Measurements from ENCODE around the gene TMEM39A.

The TMEM39A gene

GRCh38 chr3:119492128-119492527, 28.7 kb upstream of the TMEM39A start:
- no peak for DNase-seq (ENCODE audit: low spot score)
- Histone ChIP-seq H3K4me3 (ENCODE audit: low read length in 2 of 2) (no peak overlapping the region), H3K27ac (replicated peaks; ENCODE audit: low read length) (no peak overlapping the region), H2AK5ac (ENCODE audit: low read depth, low read length) (no peak overlapping the region), H3K79me1 (ENCODE audit: low read depth, low read length) (no peaks in the 10 kb centered on the region), H3K18ac (ENCODE audit: low read length) (no peak overlapping the region), H3K4me2 (ENCODE audit: insufficient read depth, low read length, poor library complexity, severe bottlenecking) (no peak overlapping the region), H2BK15ac (ENCODE audit: low read length) (no peak overlapping the region), H3K9me3 (replicated peaks in 1 of 2; ENCODE audit: control insufficient read depth in 2 of 2, insufficient read depth in 1 of 2, low read depth in 1 of 2, low read length in 2 of 2) (no peaks in the 10 kb centered on the region), H3K9ac (ENCODE audit: low read depth, low read length, poor library complexity) (no peak overlapping the region), H2AFZ (ENCODE audit: low read length) (no peak overlapping the region), H3K36me3 (replicated peaks in 1 of 2; ENCODE audit: control insufficient read depth in 2 of 2, insufficient read depth in 2 of 2, low read length in 2 of 2) (peaks cover 3 to 47% of the 10 kb centered on the region in 2 donors), H2BK12ac (ENCODE audit: low read length) (no peak overlapping the region), H3K23ac (ENCODE audit: low read depth, low read length, poor library complexity) (no peak overlapping the region), H2BK5ac (ENCODE audit: low read length) (no peak overlapping the region), H3K4ac (ENCODE audit: low read length) (no peak overlapping the region), H3K27me3 (ENCODE audit: control insufficient read depth in 3 of 3, insufficient read depth in 3 of 3, low read depth in 1 of 3, low read length in 3 of 3) (no peaks in the 10 kb centered on the region), H4K91ac (ENCODE audit: low read depth, low read length, poor library complexity) (no peak overlapping the region), H3K14ac (ENCODE audit: low read length) (no peak overlapping the region), H2BK120ac (ENCODE audit: low read depth, low read length) (no peak overlapping the region), H3K4me1 (ENCODE audit: control insufficient read depth in 2 of 2, insufficient read depth in 1 of 2, low read depth in 1 of 2, low read length in 2 of 2) (no peaks in the 10 kb centered on the region), H4K8ac (ENCODE audit: low read depth, low read length) (no peak overlapping the region)
- WGBS, 2 donors (ENCODE audit: extremely low coverage in 2 of 2, insufficient read length in 2 of 2, insufficient replicate concordance in 1 of 2), result no CpG with 5 or more reads among the region's 2 CpGs

- H2BK12ac ChIP-seq (ENCODE audit: low read length), result no peak overlapping the region
- H3K36me3 ChIP-seq (replicated peaks in 1 of 2; ENCODE audit: control insufficient read depth in 2 of 2, insufficient read depth in 2 of 2, low read length in 2 of 2), result peaks cover 15 to 67% of the 10 kb centered on the region in 2 donors
- H3K4me2 ChIP-seq (ENCODE audit: insufficient read depth, low read length, poor library complexity, severe bottlenecking), result no peak overlapping the region
- no peaks in the 10 kb centered on the region for H3K4me1 ChIP-seq (ENCODE audit: control insufficient read depth in 2 of 2, insufficient read depth in 1 of 2, low read depth in 1 of 2, low read length in 2 of 2)
- no CpG with 5 or more reads among the region's 2 CpGs for WGBS, 2 donors (ENCODE audit: extremely low coverage in 2 of 2, insufficient read length in 2 of 2, insufficient replicate concordance in 1 of 2)
- H2BK120ac ChIP-seq (ENCODE audit: low read depth, low read length), result no peak overlapping the region
- H3K79me1 ChIP-seq (ENCODE audit: low read depth, low read length), result no peaks in the 10 kb centered on the region
- no peak overlapping the region for H3K4ac ChIP-seq (ENCODE audit: low read length)
- H4K8ac ChIP-seq (ENCODE audit: low read depth, low read length), result no peak overlapping the region
- no peak overlapping the region for H3K18ac ChIP-seq (ENCODE audit: low read length)
- H3K4me3 ChIP-seq (ENCODE audit: low read length in 2 of 2), result no peak overlapping the region
- H2AK5ac ChIP-seq (ENCODE audit: low read depth, low read length), result no peak overlapping the region
- H4K91ac ChIP-seq (ENCODE audit: low read depth, low read length, poor library complexity), result no peak overlapping the region
- no peak overlapping the region for H2BK15ac ChIP-seq (ENCODE audit: low read length)
- no peaks in the 10 kb centered on the region for H3K9me3 ChIP-seq (replicated peaks in 1 of 2; ENCODE audit: control insufficient read depth in 2 of 2, insufficient read depth in 1 of 2, low read depth in 1 of 2, low read length in 2 of 2)
- H3K14ac ChIP-seq (ENCODE audit: low read length), result no peak overlapping the region
- H3K9ac ChIP-seq (ENCODE audit: low read depth, low read length, poor library complexity), result no peak overlapping the region
- no peaks in the 10 kb centered on the region for H3K27me3 ChIP-seq (ENCODE audit: control insufficient read depth in 3 of 3, insufficient read depth in 3 of 3, low read depth in 1 of 3, low read length in 3 of 3)
- no peak overlapping the region for H3K27ac ChIP-seq (replicated peaks; ENCODE audit: low read length)
- H2BK5ac ChIP-seq (ENCODE audit: low read length), result no peak overlapping the region
- no peak for DNase-seq (ENCODE audit: low spot score)
- no peak overlapping the region for H3K23ac ChIP-seq (ENCODE audit: low read depth, low read length, poor library complexity)
- H2AFZ ChIP-seq (ENCODE audit: low read length), result no peak overlapping the region
Measured at GRCh38 chr3:119490153-119490552, 26.7 kb upstream of the TMEM39A start.

- H3K14ac ChIP-seq (ENCODE audit: low read length), result no peak overlapping the region
- H3K23ac ChIP-seq (ENCODE audit: low read depth, low read length, poor library complexity), result no peak overlapping the region
- no peak for DNase-seq (ENCODE audit: low spot score)
- no peaks in the 10 kb centered on the region for H3K9me3 ChIP-seq (replicated peaks in 1 of 2; ENCODE audit: control insufficient read depth in 2 of 2, insufficient read depth in 1 of 2, low read depth in 1 of 2, low read length in 2 of 2)
- H2BK120ac ChIP-seq (ENCODE audit: low read depth, low read length), result no peak overlapping the region
- no peak overlapping the region for H3K9ac ChIP-seq (ENCODE audit: low read depth, low read length, poor library complexity)
- H3K4me3 ChIP-seq (ENCODE audit: low read length in 2 of 2), result no peak overlapping the region
- H3K4ac ChIP-seq (ENCODE audit: low read length), result no peak overlapping the region
- H2AFZ ChIP-seq (ENCODE audit: low read length), result no peak overlapping the region
- no peak overlapping the region for H4K8ac ChIP-seq (ENCODE audit: low read depth, low read length)
- no peak overlapping the region for H3K4me2 ChIP-seq (ENCODE audit: insufficient read depth, low read length, poor library complexity, severe bottlenecking)
- no peaks in the 10 kb centered on the region for H3K4me1 ChIP-seq (ENCODE audit: control insufficient read depth in 2 of 2, insufficient read depth in 1 of 2, low read depth in 1 of 2, low read length in 2 of 2)
- no peak overlapping the region for H3K27ac ChIP-seq (replicated peaks; ENCODE audit: low read length)
- no peak overlapping the region for H2BK15ac ChIP-seq (ENCODE audit: low read length)
- H3K18ac ChIP-seq (ENCODE audit: low read length), result no peak overlapping the region
- no peaks in the 10 kb centered on the region for H3K27me3 ChIP-seq (ENCODE audit: control insufficient read depth in 3 of 3, insufficient read depth in 3 of 3, low read depth in 1 of 3, low read length in 3 of 3)
- peaks cover 15 to 53% of the 10 kb centered on the region in 2 donors for H3K36me3 ChIP-seq (replicated peaks in 1 of 2; ENCODE audit: control insufficient read depth in 2 of 2, insufficient read depth in 2 of 2, low read length in 2 of 2)
- H2BK12ac ChIP-seq (ENCODE audit: low read length), result no peak overlapping the region
- no peak overlapping the region for H2BK5ac ChIP-seq (ENCODE audit: low read length)
- H2AK5ac ChIP-seq (ENCODE audit: low read depth, low read length), result no peak overlapping the region
- no CpG with 5 or more reads among the region's 2 CpGs for WGBS, 2 donors (ENCODE audit: extremely low coverage in 2 of 2, insufficient read length in 2 of 2, insufficient replicate concordance in 1 of 2)
- no peak overlapping the region for H4K91ac ChIP-seq (ENCODE audit: low read depth, low read length, poor library complexity)
- H3K79me1 ChIP-seq (ENCODE audit: low read depth, low read length), result no peaks in the 10 kb centered on the region
Measured at GRCh38 chr3:119485563-119485962, 22.1 kb upstream of the TMEM39A start.

DNA sequence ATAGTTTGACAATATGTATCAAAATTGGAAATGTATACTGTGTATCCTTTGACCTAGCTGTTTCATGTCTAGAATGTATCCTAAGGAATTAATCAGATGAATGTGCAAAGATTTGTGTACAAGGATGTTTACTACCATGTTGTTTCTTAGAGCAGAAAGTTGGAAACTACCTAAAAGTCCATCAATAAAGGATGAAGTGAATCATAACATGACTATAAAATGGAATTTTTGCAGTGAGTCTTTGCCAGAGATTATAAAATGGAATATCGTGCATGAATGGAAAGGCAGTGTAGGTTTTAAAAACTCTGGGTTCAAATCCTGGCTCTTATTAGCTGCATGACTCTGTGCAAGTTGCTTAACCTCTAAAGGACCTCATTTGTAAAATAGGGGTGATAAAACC, 19.7 kb upstream of the TMEM39A start:
- Histone ChIP-seq H2BK15ac (ENCODE audit: low read length) (no peak overlapping the region), H3K4me3 (ENCODE audit: low read length in 2 of 2) (no peak overlapping the region), H3K9me3 (replicated peaks in 1 of 2; ENCODE audit: control insufficient read depth in 2 of 2, insufficient read depth in 1 of 2, low read depth in 1 of 2, low read length in 2 of 2) (no peaks in the 10 kb centered on the region), H3K36me3 (replicated peaks in 1 of 2; ENCODE audit: control insufficient read depth in 2 of 2, insufficient read depth in 2 of 2, low read length in 2 of 2) (peaks cover 15 to 48% of the 10 kb centered on the region in 2 donors), H3K23ac (ENCODE audit: low read depth, low read length, poor library complexity) (no peak overlapping the region), H3K27me3 (ENCODE audit: control insufficient read depth in 3 of 3, insufficient read depth in 3 of 3, low read depth in 1 of 3, low read length in 3 of 3) (no peaks in the 10 kb centered on the region), H2BK12ac (ENCODE audit: low read length) (no peak overlapping the region), H3K18ac (ENCODE audit: low read length) (no peak overlapping the region), H3K27ac (replicated peaks; ENCODE audit: low read length) (no peak overlapping the region), H3K4me2 (ENCODE audit: insufficient read depth, low read length, poor library complexity, severe bottlenecking) (no peak overlapping the region), H3K4ac (ENCODE audit: low read length) (no peak overlapping the region), H2AK5ac (ENCODE audit: low read depth, low read length) (no peak overlapping the region), H3K79me1 (ENCODE audit: low read depth, low read length) (no peaks in the 10 kb centered on the region), H2BK120ac (ENCODE audit: low read depth, low read length) (no peak overlapping the region), H2BK5ac (ENCODE audit: low read length) (no peak overlapping the region), H3K9ac (ENCODE audit: low read depth, low read length, poor library complexity) (no peak overlapping the region), H4K8ac (ENCODE audit: low read depth, low read length) (no peak overlapping the region), H2AFZ (ENCODE audit: low read length) (no peak overlapping the region), H3K14ac (ENCODE audit: low read length) (no peak overlapping the region), H3K4me1 (ENCODE audit: control insufficient read depth in 2 of 2, insufficient read depth in 1 of 2, low read depth in 1 of 2, low read length in 2 of 2) (no peaks in the 10 kb centered on the region), H4K91ac (ENCODE audit: low read depth, low read length, poor library complexity) (no peak overlapping the region)
- no CpG with 5 or more reads among the region's 1 CpG for WGBS, 2 donors (ENCODE audit: extremely low coverage in 2 of 2, insufficient read length in 2 of 2, insufficient replicate concordance in 1 of 2)
- DNase-seq (ENCODE audit: low spot score), result no peak
